Retinal pigment epithelial cell (primary cell): ENCODE measurements around the gene WDR20.

ENCODE experiments used
- DNase-seq: peaks from one replicate; pipeline ENCODE4 v3.0.0-alpha.2; 2010; ENCODE audit warnings: low read depth
- H3K4me3 ChIP-seq: 2 replicates; pipeline ENCODE4 v1.5.1; 2011; ENCODE audit warnings: mild to moderate bottlenecking, low read length, control low read depth, moderate library complexity
- TF ChIP-seq, protein P1 (sequence below): conservative IDR thresholded peaks from 2 replicates; pipeline ENCODE4 v1.5.1; 2011; ENCODE audit warnings: low read depth, low read length, control low read depth, inconsistent platforms

The WDR20 gene, protein sequence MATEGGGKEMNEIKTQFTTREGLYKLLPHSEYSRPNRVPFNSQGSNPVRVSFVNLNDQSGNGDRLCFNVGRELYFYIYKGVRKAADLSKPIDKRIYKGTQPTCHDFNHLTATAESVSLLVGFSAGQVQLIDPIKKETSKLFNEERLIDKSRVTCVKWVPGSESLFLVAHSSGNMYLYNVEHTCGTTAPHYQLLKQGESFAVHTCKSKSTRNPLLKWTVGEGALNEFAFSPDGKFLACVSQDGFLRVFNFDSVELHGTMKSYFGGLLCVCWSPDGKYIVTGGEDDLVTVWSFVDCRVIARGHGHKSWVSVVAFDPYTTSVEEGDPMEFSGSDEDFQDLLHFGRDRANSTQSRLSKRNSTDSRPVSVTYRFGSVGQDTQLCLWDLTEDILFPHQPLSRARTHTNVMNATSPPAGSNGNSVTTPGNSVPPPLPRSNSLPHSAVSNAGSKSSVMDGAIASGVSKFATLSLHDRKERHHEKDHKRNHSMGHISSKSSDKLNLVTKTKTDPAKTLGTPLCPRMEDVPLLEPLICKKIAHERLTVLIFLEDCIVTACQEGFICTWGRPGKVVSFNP

DNA sequence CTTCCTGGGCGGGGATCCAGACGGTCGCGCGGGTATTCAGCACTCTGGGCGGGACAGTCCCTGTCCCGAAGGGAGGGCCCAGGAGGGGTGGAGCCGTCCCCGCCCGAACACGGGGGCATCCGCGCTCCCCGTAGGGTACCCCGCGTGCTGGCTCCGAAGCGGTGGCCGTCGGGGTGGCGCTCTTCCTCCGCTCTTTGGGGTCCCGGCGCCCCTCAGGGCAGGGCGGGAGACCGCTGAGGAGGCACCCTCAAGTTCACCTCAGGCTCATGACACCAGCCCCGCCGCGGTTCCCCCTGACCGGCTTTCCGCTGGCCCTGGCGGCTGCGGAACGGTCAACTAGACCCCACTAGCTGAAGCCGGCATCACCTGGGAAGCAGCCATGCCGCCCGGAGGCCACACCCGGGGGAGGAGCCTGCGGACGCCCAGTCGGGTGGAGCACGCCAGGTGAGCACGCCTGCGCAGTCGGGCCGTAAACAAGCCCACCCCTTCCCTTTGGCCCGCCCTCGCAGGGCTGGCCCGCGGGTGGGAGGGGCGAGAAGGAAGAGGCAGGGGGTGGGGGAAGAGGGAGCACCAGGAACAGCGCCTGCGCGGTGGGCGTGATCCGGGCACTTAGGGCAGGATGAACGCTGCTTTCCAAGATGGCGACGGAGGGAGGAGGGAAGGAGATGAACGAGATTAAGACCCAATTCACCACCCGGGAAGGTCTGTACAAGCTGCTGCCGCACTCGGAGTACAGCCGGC, at the start of gene WDR20:
TSS of gene WDR20 (plus strand) at position 612 of the 741 bp plus-strand sequence. CDS start at position 639, 27 bp downstream.
- peak; percentile 87 for DNase-seq
- peak within 1 kb of the TSS; percentile 96 for H3K4me3 ChIP-seq
- TF ChIP-seq, protein P1, sequence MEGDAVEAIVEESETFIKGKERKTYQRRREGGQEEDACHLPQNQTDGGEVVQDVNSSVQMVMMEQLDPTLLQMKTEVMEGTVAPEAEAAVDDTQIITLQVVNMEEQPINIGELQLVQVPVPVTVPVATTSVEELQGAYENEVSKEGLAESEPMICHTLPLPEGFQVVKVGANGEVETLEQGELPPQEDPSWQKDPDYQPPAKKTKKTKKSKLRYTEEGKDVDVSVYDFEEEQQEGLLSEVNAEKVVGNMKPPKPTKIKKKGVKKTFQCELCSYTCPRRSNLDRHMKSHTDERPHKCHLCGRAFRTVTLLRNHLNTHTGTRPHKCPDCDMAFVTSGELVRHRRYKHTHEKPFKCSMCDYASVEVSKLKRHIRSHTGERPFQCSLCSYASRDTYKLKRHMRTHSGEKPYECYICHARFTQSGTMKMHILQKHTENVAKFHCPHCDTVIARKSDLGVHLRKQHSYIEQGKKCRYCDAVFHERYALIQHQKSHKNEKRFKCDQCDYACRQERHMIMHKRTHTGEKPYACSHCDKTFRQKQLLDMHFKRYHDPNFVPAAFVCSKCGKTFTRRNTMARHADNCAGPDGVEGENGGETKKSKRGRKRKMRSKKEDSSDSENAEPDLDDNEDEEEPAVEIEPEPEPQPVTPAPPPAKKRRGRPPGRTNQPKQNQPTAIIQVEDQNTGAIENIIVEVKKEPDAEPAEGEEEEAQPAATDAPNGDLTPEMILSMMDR = no peak

DNA sequence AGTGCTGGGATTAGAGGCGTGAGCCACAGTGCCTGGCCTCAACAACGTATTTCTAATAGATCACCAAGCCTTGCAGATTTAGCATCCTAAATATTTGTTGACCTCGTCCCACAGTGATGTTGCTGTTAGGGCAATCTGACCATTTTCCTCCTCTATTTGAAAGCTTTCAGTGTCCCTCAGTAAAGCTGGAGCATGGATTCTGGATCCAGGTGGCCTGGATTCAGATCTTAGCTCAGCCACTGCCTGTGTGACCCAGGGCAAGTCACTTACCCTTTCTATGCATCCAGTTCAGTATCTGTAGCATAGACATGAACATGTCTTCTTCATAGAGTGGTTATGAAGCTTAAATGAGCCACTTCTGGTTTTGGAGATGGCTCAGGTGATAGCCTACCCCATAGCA, 49.0 kb upstream of the WDR20 start:
- TF ChIP-seq, protein P1 = no peak
- no peak for DNase-seq
- H3K4me3 ChIP-seq = no peak overlapping the region

DNA sequence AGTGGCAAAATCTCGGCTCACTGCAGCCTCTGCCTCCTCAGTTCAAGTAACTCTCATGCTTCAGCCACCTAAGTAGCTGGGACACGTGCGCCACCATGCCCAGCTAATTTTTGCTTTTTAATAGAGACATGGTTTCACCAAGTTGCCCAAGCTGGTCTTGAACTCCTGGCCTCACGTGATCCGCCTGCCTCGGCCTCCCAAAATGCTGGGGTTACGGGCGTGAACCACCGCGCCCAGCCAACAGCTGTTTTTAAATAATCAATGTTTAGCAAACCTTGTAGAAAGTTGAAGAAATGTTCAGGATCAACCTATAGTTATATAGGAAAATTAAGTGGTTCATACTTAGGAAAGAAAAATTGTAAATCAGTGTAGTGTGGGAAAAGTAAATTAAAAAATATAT, 46.9 kb upstream of the WDR20 start:
- H3K4me3 ChIP-seq = no peak overlapping the region
- TF ChIP-seq, protein P1 = no peak
- no peak for DNase-seq

DNA sequence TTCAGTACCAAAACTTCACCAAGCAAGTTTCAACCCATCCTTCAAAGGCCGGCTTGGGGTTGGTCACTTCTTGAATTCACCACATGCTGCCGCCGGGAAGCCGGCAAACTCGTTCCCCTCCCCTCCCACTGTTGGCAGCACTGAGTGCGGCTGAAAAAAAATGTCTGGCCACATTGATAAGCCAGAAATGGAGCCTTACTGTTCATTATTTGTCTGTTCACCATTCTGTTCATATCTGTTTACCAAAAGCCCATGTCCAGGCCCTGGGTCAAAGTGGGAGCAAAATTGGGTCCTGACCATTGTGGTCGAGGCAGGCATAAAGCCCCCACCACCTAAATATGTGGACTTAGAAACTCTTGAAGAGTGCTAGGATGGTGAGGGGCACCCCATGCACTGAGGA, 45.6 kb upstream of the WDR20 start:
- TF ChIP-seq, protein P1 = no peak
- H3K4me3 ChIP-seq = no peak overlapping the region
- no peak for DNase-seq

DNA sequence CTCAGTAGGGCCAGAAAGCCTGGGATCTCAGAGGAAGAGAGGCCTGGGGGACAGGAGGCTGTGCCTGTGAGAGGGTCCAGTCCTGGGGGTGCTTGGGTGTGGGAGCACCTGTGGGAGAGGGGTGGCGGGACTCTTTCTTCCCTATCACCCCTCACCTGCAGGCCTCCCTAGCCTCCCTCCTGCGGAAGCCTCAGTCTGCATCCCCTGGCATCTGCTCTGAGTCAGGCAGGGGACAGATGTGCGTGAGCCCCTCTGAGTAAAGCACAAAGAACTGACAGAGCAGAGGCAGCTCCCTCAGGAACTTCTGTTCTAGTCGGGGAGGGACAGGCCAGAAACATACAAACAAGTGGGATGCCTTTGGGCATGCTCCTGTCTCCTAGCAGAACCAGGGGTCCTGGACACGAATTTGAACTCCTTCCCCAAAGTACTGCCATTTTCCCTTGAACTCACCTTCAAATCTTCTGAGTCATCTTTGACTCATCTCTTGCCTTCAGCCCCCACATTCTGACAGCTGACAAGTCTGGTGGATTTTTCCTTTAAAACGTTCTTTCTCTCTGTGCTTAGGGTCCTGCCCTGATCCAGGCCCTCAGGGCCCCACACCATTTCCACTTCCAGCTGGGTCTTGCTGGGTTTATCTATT, 44.3 kb upstream of the WDR20 start:
- no peak for DNase-seq
- TF ChIP-seq, protein P1 = no peak
- H3K4me3 ChIP-seq = no peak overlapping the region

DNA sequence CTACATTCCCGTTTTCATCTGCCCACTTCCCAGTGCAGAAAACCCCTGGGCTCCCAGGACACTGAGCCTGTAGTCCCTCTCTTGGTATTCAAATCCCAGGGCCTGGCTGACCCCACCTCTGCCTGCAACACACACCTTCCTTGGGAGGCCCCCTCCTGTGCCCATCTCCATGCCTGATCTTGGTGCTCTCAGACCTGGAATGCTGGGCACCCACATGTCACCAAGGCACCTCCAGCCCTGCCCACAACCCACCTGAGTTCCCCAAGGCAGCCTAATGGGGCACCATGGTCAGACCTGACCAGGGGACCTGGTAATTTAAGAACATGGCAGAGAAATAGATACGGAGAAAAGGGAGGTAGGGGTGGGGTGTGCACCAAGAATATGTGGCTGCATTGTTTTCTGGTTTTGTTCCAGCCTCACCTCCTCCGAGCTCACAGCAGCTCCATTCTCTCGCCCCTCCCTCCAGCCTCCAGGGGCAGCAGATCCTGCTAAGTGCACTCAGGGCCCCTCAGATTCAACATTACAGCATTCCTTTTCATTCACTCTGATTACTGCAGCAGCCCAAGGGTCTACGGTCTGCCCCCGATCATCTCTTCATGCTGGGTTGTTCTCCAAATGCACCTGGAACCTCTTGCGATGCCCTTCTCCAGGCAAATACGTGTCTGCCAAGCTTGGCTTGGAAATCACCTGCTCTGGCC, 43.7 kb upstream of the WDR20 start:
- no peak overlapping the region for H3K4me3 ChIP-seq
- no peak for DNase-seq
- TF ChIP-seq, protein P1 = peak; percentile 18
